Measurements from ENCODE around the gene PSTPIP1. TPM values are rescaled to one million over a fixed set of nuclear protein-coding genes. Genes with fewer than 3 reads are reported as not detected.

PSTPIP1 gene
- total and polyA plus RNA-seq, 9 of the 15 experiments (the other 6 are each of a cell fraction or from before 2014, with no cell fraction given): not detected

GRCh38 chr15:77064539-77065308 is 69.8 kb downstream of the PSTPIP1 start (continued):
- TF ChIP-seq CUX1 (CRISPR knock-in tag; IDR thresholded peaks at IDR 0.05) (no peak), SRSF3 (IDR thresholded peaks at IDR 0.05; ENCODE audit: insufficient read depth, low read length) (no peak), HLTF (IDR thresholded peaks at IDR 0.05) (no peak), HDAC6 (IDR thresholded peaks at IDR 0.05; ENCODE audit: low read depth, low read length) (no peak), ZNF224 (CRISPR knock-in tag; IDR thresholded peaks at IDR 0.05) (no peak), PCBP1 (IDR thresholded peaks at IDR 0.05; ENCODE audit: low read depth, low read length, poor library complexity, severe bottlenecking) (no peak), MAFG (tag; conservative IDR thresholded peaks at IDR 0.05) (peak; percentile 37; the same call in 1 of the 2 replicates), THRB (CRISPR knock-in tag; conservative IDR thresholded peaks at IDR 0.05) (no peak), SMAD1 (IDR thresholded peaks at IDR 0.05; ENCODE audit: low read depth, low read length, partially characterized antibody) (no peak), ZBTB1 (CRISPR knock-in tag; IDR thresholded peaks at IDR 0.05; ENCODE audit: borderline replicate concordance, low read depth) (no peak), PBX2 (CRISPR knock-in tag; IDR thresholded peaks at IDR 0.05; ENCODE audit: low read depth) (no peak), PBX2 (tag; conservative IDR thresholded peaks at IDR 0.05; ENCODE audit: low read depth) (no peak), CCNT2 (IDR thresholded peaks at IDR 0.05; ENCODE audit: borderline replicate concordance, extremely low read depth, insufficient read length, low read depth, low read length) (no peak), ETV6 (IDR thresholded peaks at IDR 0.05; ENCODE audit: borderline replicate concordance in 1 of 2, low read depth in 2 of 2, low read length in 1 of 2) (0 out of 4 replicates have a peak, but pooled peaks of 1 of the 2 experiments have one; percentile 38), ETV6 (CRISPR knock-in tag; IDR thresholded peaks at IDR 0.05; ENCODE audit: borderline replicate concordance) (no peak), KDM1A (IDR thresholded peaks at IDR 0.05) (0 out of 4 replicates have a peak, but pooled peaks of 1 of the 2 experiments have one; percentile 31)
- TF ChIP-seq, protein P1, sequence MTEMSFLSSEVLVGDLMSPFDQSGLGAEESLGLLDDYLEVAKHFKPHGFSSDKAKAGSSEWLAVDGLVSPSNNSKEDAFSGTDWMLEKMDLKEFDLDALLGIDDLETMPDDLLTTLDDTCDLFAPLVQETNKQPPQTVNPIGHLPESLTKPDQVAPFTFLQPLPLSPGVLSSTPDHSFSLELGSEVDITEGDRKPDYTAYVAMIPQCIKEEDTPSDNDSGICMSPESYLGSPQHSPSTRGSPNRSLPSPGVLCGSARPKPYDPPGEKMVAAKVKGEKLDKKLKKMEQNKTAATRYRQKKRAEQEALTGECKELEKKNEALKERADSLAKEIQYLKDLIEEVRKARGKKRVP (CRISPR knock-in tag; IDR thresholded peaks at IDR 0.05): no peak

Data from K562 (cell line).